A549 (cell line): Measurements from ENCODE around the gene FAR2.

ENCODE experiments used
- ATOH8 ChIP-seq: fragments of 250-450 bp; sonication (Bioruptor Pico); IDR thresholded peaks from 2 replicates; pipeline ENCODE4 v1.5.0; 2020; ENCODE audit warnings: low read depth, mild to moderate bottlenecking, moderate library complexity
- CBX2 ChIP-seq: fragments of 200-600 bp; sonication (generic); IDR thresholded peaks from 2 replicates; pipeline ENCODE4 v1.6.1; 2016; ENCODE audit warnings: low read depth, mild to moderate bottlenecking, borderline replicate concordance
- CTCF ChIP-seq: fragments of >200 bp; sonication (Bioruptor Twin); formaldehyde crosslinking; IDR thresholded peaks from 3 replicates; pipeline ENCODE4 v1.5.1; 2016
- ESRRA ChIP-seq: fragments of 150-350 bp; IDR thresholded peaks from 2 replicates; pipeline ENCODE4 v1.6.1; 2014; ENCODE audit warnings: mild to moderate bottlenecking, low read length, borderline replicate concordance
- JUNB ChIP-seq: fragments of >200 bp; sonication (Bioruptor Twin); formaldehyde crosslinking; IDR thresholded peaks from 2 replicates; pipeline ENCODE4 v1.6.1; 2016
- NPAS2 ChIP-seq: fragments of 250-450 bp; sonication (Bioruptor Pico); IDR thresholded peaks from 2 replicates; pipeline ENCODE4 v1.8.0; 2022; ENCODE audit warnings: mild to moderate bottlenecking, moderate library complexity, borderline replicate concordance
- POLR2A ChIP-seq: IDR thresholded peaks from 2 replicates; pipeline ENCODE4 v1.6.1; 2012; ENCODE audit warnings: mild to moderate bottlenecking, low read length
- RCOR1 ChIP-seq: fragments of 150-350 bp; IDR thresholded peaks from 2 replicates; pipeline ENCODE4 v1.6.1; 2014; ENCODE audit warnings: antibody characterized with exemption, low read length, low read depth
- SREBF2 ChIP-seq: fragments of 450-650 bp; IDR thresholded peaks from 2 replicates; pipeline ENCODE4 v1.6.1; 2014; ENCODE audit warnings: mild to moderate bottlenecking, moderate library complexity
- ZFP36 ChIP-seq: fragments of 450-650 bp; IDR thresholded peaks from 2 replicates; pipeline ENCODE4 v1.6.1; 2014; ENCODE audit warnings: borderline replicate concordance; ENCODE audit not compliant: partially characterized antibody

- TF ChIP-seq CBX2 (no peak), CTCF (no peak), RCOR1 (no peak), NPAS2 (CRISPR knock-in tag) (no peak), JUNB (no peak), ATOH8 (CRISPR knock-in tag) (no peak), ESRRA (no peak), SREBF2 (no peak), POLR2A (no peak), ZFP36 (no peak)
Observed at GRCh38 chr12:29211696-29212095, 62.6 kb downstream of the FAR2 start.
